NCI-H1105 treated with DMSO at 0.1 percent for 48 hours (cell line): ENCODE data around the gene LRIT1.

ENCODE experiments used
- DNase-seq: peaks from one replicate; lab custom pipeline; 2025; lab: John Stamatoyannopoulos, UW

The LRIT1 gene

DNA sequence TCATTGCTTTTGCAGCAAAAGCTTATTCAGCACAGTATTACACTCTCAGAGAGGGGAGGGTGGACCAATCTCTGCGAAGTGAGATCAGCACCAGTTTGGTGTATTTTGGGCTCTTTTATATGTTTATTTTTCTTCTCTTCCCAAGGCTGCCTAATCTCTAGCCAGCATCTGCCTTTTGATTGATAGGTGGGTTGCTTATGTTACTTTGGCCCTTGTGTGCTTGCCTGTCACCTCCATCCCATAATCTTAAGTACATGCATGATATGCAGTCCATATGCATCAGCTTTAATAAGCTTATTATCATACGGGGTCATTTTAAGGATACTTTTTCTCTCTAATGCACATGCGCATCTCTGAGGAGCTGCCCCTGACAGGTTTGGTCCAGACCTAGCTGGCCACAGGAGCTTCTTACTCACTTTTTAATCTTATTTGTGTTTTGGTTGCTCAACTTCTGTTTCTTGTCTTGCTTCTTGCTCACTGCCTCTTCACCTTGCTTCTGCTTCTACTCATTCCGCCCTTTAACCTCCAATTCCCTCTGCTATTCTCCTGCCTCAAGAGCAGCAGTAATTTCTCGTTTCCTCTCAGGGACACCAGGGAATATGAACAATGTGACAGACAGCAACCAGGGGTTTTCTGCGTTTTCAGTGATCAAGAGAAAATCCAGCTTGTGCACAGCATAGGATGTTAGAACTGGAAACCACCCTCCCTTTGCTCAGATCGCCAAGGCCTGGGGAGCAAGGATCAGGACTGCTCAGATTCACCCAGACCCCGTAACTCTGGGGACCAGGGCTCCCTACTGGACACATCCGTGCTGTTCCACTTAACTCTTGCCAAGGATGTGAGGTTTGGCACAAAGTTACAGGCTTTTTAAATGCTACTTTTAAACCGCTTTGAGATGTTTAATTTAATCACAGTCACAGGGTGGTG is 13.5 kb upstream of the LRIT1 start:
- no peak for DNase-seq

DNA sequence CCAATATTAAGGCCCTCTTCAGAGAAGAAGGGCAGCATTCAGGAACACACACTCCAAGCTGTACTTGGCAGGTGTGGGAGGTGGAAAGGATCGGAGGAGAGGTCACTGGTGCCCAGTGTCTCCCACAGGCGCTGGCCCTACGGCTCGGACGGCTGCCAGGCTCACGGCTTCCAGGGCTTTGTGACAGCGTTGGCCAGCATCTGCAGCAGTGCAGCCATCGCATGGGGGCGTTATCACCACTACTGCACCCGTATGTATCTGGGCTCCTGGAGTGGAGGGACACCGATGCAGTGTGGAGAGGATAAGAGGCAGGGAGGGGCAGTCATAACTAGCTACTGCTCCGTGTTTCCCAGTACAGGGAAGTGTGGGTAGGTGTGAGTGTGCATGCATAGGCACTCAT is 7.4 kb upstream of the LRIT1 start:
- no peak for DNase-seq

DNA sequence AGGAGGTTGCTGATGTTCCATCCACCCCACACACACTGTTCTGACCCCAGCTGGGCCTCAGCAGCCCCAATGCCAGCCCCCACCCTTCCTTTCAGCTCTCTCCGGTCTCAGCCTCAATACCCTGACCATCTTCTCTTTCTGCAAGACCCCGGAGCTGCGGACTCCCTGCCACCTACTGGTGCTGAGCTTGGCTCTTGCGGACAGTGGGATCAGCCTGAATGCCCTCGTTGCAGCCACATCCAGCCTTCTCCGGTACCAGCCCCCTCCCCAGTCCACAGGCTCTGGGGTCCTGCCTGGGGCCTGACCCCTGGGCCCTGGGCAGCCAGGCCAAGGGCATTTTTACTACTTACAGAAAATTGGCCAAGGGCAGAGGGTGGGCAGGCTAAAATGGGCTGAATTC is 6.2 kb upstream of the LRIT1 start:
- DNase-seq = no peak

DNA sequence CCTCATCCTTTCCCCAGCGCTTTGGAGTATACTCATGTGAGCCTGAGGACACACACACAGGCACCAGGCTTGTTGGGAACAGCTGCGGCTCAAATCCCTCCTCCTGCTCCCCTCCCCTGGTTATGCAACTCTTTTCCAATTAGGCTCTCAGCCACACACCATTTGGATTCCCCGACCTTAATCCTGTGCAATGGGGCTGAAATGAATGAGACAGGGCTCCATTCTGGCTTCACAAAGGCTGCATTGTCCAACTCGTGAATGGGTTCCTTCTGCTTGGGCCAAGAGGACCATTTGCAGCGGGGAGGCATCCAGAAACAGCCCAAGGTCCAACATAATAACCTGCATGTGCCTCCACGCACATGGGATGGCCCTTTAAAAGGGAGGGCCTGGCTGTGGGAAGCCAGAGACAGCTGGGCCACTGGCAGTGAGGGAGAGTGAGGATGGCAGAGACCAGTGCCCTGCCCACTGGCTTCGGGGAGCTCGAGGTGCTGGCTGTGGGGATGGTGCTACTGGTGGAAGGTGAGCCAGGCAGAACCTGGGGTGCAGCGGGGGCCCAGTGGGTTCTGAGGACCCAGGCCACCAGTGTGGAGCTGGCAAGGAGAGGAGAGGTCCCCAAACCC is 3.4 kb upstream of the LRIT1 start, which contains the start of gene RGR:
Gene RGR, plus strand, starts transcription at position 403 of the 620 bp plus-strand sequence. Its CDS starts 38 bp downstream, at position 441.
- no peak for DNase-seq

GRCh38 chr10:84243759-84244158 is 2.4 kb upstream of the LRIT1 start:
- no peak for DNase-seq

DNA sequence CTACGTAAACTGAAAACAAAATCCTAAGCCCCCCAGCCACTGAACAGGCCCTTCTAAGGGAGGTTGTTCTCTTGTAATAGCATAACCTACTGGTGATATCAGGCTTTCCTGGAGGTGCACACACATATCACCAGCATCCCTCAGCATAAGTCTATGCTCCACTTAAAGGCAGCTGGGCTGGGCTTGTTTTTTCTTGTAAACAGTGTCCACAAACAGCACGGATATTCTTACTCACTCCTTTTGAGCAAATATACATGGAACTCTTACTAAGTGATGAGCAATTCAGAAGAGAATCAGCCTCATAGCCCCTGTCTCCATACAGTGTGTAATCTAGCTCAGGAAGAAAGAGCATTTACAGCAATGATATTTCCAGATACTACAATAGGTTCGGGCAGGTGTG is 2.4 kb downstream of the LRIT1 start:
- no peak for DNase-seq

- DNase-seq = no peak
These were observed 3.9 kb downstream of the LRIT1 start for GRCh38 chr10:84237199-84238051.

- no peak for DNase-seq
These were observed 4.5 kb downstream of the LRIT1 start for GRCh38 chr10:84236807-84237198.

GRCh38 chr10:84235096-84235495 is 6.2 kb downstream of the LRIT1 start:
- DNase-seq = no peak

GRCh38 chr10:84234479-84234878 is 6.9 kb downstream of the LRIT1 start:
- no peak for DNase-seq

DNA sequence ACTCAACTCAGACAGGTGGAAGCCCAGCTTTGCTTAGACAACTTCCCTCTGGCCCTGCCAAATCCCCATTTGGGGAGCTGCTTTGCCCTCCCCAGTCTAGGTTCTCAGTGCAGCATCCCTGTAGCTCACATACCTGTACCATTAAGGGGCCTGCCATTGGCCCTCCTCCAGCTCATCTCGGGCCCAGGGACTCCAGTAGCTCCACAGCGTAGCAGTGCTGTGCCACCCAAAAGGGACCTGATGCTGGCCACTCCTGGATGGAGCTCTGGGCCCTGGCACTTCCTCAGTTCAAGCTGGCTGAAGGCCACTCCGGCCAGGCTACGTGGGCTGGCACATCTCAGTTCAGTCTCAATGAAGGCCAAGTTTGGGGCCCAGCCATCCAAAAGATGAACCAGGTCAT is 7.4 kb downstream of the LRIT1 start:
- no peak for DNase-seq

DNA sequence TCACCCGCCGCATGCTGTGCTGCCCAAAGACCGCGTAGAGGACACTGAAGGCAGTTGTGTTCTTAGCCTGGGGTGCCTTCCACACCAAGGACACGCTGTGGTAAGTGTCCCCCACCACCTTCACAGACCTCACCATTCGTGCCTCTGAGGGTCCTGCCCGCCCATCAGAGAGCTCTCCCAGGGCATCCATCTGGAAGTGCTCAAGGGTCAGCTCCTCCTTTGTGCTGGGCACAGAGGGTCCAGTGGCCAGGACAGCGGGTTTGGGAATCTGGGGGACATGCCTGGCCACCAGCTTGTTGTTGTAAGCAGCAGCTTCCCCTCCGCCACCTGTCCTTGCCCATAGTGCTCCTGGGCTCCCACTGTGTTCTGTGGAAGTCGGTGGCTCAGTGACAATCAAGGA is 9.0 kb downstream of the LRIT1 start:
- no peak for DNase-seq

GRCh38 chr10:84230359-84230758 is 11.0 kb downstream of the LRIT1 start:
- DNase-seq = no peak

DNA sequence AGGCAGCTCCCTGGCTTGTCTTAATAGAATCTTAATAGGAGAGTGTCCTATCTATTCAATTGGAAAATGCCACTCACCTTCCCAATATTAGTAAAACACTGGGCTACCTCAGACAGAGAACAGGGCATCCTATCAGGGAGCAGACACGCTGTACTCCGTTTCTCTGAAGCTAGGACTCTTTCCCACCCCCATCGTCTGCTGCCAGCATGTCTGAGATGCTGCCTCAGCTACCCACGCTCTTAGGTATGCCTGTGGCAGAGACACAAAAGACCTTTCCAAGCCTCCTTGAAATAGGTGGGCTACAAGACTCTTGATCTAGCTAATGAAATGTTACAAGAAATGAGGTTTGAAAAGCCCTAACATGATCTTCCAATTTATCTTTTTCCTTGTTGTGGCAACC is 13.5 kb downstream of the LRIT1 start:
- DNase-seq = no peak

DNA sequence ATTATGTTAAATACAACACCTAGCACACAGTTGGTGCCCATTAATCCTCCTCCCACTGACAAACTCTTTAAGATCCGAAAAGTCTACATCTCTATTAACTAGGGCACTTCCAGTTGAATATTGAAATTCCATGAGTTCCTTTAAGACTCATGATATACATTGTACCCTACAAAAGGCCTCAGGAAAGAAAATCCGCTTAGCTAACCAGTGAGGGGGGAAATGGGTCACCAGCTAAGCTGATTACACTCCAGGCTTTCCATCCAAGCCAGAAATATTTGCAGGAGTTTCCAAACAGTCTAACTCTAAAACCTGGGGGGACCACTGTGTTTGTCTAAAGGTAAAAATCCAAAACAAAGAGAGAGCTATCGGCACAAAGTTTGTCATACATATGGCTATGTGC is 14.7 kb downstream of the LRIT1 start:
- no peak for DNase-seq

DNA sequence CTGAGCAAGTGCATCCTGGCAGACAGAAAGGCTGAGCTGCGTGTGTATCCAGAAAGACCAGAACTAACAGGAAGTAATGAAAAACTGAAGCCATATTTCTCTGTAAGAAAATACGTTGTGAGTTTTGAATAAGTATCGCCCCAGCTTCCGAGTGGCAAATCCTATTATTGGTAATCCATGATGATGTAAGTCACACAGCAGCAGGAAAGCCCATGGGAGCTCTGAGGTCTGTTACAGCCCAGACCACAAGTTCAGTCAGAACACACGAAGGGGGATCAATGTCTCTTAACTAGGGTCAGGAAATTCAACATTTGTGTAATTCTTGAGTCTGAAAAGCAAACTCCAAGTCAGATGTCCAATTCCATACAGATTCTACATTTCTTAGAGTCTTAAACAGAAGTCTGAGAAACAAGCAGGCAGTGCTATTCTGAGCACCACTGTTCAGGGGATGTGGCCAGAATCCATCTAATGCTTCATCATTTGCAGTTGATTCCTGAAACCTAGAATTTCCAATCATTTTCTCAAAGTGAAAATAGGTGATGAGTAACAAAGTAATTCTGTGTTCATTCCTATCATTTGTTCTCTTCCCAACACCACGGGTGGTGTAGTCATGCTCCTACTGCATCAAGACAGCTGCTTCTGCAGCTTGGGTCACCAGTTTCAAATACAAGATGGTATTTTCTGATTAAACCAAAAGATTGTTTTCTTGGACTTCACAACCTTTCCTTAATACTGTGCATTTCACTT is 15.7 kb downstream of the LRIT1 start, which contains the start of gene LRIT2:
Gene LRIT2, minus strand, starts transcription at position 118 of the 747 bp plus-strand sequence. Its CDS starts 24 bp downstream, at position 94.
- no peak for DNase-seq

DNA sequence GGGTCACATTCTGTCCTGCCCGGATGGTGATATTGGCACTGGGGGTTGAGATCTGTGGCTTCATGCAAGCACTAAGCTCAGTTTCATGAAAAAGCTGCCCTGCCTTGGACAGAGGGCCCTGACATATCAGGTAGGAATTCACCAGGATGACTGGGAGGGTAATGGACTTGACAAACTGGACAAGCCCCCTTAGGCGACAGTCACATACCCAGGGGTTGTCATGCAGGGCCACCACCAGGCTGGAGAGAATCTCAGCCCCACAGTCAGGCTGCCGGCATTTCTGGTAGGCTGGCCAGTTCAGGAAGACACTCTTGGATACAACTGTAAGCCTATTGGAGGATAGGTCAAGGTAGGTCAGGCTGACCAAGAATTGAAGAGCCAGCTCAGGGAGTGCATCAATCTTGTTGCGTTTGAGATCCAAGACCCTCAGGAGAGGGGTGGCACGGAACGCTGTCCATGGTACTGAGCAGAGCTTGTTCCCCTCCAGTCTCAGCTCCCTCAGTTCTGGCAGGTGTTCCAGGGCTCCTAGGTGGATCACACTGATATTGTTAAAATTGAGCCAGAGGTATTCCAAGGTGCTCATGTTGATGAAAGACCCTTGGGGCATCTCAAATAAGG is 16.8 kb downstream of the LRIT1 start:
- no peak for DNase-seq

GRCh38 chr10:84221916-84222315 is 19.4 kb downstream of the LRIT1 start:
- no peak for DNase-seq

GRCh38 chr10:84217746-84218145 is 23.6 kb downstream of the LRIT1 start:
- DNase-seq = no peak

DNA sequence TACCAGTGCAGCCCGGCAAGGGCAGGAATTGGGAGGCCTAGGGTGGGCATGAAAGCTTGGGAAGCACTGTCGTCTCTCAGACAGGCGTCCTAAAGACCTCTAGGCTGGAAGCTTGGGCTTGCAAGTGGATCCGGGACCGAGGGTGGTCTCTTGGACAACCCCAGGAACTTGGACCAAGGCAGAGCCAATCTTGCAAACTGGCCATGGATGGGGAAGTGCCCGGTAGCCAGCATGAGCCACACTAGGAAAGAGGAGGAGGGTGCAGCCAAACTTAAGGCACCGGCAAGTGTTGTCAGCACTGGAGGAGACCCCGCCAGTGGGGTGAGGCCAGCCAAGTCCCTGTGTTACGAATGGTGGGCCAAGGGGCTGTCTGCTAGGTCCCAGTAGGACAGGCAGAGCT is 24.5 kb downstream of the LRIT1 start:
- no peak for DNase-seq

DNA sequence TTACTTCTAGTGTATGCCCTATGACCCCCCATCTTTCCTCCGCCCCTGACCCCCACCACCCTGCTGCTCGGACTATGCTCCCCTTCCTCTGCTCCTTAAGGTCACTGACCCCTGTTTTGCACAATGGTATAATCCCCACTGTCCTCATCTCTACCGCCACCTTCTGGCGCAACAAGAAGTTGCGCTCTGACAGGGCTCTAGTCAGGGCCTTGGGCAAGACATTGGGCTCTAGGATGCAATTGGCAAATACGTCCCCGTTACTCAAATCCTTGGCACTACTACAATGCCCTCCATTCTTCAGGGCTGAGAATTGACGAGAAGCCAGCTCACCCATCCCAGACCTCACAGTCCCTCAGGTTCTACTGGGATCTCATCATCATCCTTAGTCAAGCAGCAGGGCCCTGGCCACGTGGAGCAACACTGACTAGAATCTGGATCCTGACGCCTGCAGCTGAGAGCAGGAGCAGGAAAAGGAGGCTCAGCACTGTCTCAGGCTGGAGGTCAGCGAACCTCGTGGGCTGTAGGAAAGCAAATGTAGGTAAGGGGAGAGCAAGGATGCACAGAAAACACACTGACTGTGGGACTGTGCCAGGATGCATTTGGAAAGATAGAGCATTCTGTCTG is 26.6 kb downstream of the LRIT1 start:
- DNase-seq = no peak
